PFSK-1 (cell line): Measurements from ENCODE around the gene CHGA.

Experiments
- FOXP2 ChIP-seq: optimal IDR thresholded peaks from 2 replicates; pipeline ENCODE3; 2011; ENCODE audit warnings: borderline replicate concordance, control low read depth, inconsistent platforms; ENCODE audit not compliant: insufficient read depth; ENCODE audit errors: extremely low read length, extremely low read depth
- POLR2AphosphoS5 ChIP-seq: IDR thresholded peaks from 2 replicates; pipeline ENCODE4 v1.6.1; 2012; ENCODE audit warnings: low read depth, mild to moderate bottlenecking, control low read depth, low read length, moderate library complexity
- REST ChIP-seq, 2 experiments: IDR thresholded peaks; 2 replicates each; pipeline versions ENCODE4 v1.6.1 to v1.8.0; 2011 to 2012; ENCODE audit warnings: low read depth in 2 of 2, low read length in 2 of 2, control low read depth in 1 of 2, inconsistent platforms in 1 of 2, mild to moderate bottlenecking in 1 of 2, moderate library complexity in 1 of 2; ENCODE audit not compliant: insufficient read depth in 1 of 2
- SIN3A ChIP-seq: IDR thresholded peaks from 2 replicates; pipeline ENCODE4 v1.6.1; 2012; ENCODE audit warnings: mild to moderate bottlenecking, low read length, moderate library complexity, borderline replicate concordance; ENCODE audit not compliant: insufficient read depth
- TAF1 ChIP-seq: IDR thresholded peaks from 2 replicates; pipeline ENCODE4 v1.6.1; 2012; ENCODE audit warnings: low read length, control low read depth, borderline replicate concordance; ENCODE audit not compliant: insufficient read depth

GRCh38 chr14:92928258-92928629 lies 5.3 kb downstream of the CHGA start:
- TF ChIP-seq POLR2AphosphoS5 (no peak), TAF1 (no peak), SIN3A (no peak), REST (IDR thresholded peaks at IDR 0.05; ENCODE audit: insufficient read depth in 1 of 2, low read depth in 2 of 2, low read length in 2 of 2) (no peak), FOXP2 (no peak)
